Stimulated activated CD4-positive, alpha-beta T cell treated with anti-CD3 and anti-CD28 coated beads, TNF-alpha, amount 100 ng/mL, for 48 hours (primary cell): ENCODE results near the gene FAM170B.

Source experiments
- DNase-seq, 3 donors: peaks; one replicate each; pipeline ENCODE4 v3.0.0-alpha.2; 2020; ENCODE audit warnings: low read depth in 3 of 3

Gene FAM170B

DNA sequence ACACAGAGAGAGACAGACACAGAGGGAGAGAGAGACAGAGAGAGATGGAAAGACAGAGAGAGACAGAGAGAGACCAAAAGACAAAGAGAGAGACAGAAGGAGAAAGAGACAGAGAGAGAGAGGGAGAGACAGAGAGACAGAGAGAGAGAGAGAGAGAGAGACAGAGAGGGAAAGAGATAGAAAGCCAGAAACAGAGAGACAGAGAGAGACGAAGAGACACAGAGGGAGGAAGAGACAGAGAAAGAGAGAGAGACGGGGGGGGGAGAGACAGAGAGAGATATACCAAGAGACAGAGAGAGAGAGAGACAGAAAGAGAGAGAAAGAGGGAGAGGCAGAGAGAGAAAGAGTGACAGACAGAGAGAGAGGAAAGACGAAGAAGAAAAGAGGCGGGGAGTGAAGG is 28.7 kb downstream of the FAM170B start:
- no peak for DNase-seq

DNA sequence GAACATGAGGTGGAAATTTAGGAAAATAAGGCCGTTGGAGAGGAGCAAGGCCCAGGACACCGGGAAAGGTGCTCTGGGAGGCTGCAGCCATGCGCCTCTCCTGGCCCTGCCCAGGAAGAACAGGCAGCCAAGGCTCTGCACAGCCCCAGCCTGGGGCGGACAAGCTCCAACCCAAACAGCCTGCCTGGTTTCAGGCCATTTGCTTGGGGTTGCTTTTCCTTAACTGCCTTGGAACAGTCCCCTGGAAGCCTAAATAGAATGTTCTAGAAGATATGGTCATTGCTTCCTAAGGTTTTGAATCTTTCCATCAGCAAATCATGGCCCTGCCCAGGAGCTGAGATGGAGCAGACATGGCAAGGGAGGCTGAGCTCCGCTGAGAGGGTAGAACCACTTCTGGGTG is 29.5 kb downstream of the FAM170B start:
- DNase-seq: no peak

DNA sequence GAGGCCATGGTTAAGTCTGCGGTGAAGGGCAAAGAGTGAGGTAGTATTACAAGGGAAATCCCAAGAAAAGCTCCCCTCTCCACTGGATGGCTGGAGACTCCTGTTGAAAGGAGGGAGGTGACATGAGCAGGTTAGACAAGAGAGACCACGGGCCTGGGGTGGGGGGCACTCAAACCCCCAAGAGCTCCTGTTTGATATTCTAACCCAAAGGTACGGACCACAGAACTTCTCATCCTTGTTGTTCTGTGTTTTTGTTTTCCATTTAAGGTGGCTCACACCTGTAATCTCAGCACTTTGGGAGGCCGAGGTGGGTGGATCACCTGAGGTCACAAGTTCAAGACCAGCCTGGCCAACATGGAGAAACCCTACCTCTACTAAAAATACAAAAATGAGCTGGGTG is 30.1 kb downstream of the FAM170B start:
- no peak for DNase-seq

DNA sequence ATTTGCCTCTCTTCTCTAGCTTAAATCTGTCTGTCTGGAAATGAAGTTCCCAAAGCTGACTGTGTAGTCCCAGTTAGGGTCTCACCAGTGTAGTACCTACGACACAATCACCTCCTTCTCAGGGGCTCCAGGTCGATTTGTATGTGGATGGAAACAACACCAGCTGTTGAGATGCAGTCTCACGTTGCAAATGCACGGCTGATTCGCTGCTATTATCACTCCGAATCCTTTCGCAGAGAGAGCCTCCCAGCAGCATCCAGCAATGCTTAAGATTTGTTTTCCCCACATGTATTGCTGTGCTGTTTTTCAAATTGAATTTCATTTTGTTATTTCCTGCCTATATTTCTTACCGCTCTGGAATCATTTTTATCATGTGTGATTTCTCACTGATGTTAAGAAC is 34.8 kb downstream of the FAM170B start:
- no peak for DNase-seq

- DNase-seq: no peak
These were observed 36.9 kb downstream of the FAM170B start for GRCh38 chr10:49096890-49097445.

DNA sequence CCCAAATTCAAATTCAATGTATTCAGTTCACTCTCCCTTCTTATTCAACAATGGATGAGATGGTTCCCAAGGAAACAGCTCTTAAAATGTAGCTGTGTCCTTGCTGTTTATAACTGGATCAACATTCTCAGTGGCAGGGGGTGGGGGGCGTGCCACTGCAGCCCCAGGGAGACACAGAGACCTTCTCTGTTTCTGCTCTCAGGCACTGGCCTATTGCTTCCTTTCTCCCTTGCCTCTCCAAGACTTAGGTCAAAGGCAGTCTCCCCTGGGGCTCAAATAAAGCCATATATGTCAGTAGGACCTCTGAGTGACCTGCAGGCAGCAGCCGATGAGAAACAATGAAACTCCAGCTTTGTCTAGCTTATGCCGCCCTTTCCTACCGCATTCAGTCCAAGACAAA is 39.2 kb downstream of the FAM170B start:
- DNase-seq: no peak

DNA sequence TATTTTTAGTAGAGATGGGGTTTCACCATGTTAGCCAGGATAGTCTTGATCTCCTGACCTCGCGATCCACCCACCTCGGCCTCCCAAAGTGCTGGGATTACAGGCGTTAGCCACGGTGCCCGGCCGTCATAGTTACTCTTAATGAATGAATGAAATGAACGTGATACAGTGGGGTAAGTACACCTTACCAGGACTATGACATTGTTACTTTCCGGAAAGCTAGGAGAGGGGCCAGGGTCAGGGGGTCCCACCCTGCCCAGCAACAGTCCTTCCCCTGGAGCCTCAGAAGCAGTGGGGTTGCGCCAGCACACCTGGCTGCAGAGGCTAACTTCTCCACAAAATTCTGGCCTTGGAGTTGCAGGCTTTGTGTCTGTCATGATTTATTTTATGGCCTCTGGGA is 39.9 kb downstream of the FAM170B start:
- DNase-seq: no peak

DNA sequence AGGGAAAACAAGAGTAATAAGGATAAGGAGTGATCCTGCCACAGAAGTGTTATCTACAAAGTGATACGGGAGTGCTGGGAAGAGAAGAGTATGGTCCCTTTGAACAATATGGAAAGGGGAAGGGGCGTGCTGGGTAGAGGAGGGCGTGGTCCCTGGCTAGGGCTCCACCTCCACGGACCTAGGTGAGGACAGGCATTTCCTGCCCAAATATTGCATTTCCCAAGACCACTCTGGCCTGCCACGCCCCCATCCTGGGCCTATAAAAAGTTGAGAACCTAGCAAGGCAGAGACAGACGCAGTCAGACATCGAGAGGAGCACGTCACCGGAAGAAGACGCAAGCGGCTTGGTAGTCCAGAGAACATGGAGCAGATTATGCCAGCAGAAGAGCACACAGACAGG is 41.3 kb downstream of the FAM170B start:
- DNase-seq: no peak

- no peak for DNase-seq
These were observed 42.2 kb downstream of the FAM170B start for GRCh38 chr10:49091450-49092210.

GRCh38 chr10:49090696-49091380 is 43.0 kb downstream of the FAM170B start:
- no peak for DNase-seq

GRCh38 chr10:49090189-49090575 is 43.6 kb downstream of the FAM170B start:
- DNase-seq: no peak

DNA sequence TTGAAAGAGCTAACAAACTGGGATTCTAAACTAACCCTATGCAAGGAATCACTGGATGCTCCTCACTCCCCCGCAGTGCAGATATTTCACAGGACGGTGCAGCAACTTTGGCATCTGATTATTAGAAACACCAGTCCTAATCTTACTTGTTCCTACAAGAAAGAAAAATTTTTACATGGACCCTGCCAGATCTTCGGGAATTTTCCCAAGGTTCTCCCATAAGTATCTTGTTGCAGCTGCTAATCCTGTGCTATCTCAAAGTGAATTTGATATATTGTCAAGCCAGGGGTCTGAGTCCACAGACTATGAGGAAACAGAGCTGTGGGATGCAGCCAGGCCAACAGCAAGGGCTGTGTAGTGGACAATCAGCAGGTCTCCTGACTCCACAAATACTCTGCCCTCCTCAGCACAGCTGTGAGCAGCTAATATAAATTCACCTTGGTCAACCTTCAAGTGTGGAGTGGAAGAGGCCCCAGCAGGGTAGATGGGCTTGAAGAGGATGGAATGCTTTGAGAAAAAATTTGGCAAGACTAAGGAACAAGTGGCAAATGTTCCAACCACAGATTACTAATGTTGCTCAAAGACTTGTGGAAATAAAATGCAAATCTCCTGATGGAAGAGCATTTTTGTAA is 44.1 kb downstream of the FAM170B start:
- DNase-seq: no peak

- DNase-seq: no peak
These were observed 44.7 kb downstream of the FAM170B start for GRCh38 chr10:49089152-49089551.

- DNase-seq: no peak
These were observed 46.9 kb downstream of the FAM170B start for GRCh38 chr10:49086889-49087288.

DNA sequence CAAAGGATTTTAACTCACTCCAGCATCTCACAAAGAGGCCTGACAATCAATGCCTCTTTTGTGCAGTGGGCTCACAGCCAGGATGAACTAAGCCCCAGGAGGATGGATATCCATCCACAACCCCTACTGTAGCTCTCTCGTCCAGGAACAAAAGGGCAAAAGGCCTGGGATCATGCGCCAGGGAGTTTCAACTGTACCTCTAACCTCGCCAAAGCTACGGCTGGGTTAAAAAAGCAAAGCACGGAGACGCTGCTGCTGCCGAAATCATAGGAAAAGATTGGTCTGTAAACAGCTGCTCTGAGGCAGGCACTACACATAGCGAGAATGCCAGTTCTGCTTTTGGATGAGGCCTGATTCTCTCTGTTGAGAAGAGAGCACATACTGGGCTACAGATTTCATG is 50.6 kb downstream of the FAM170B start:
- no peak for DNase-seq

DNA sequence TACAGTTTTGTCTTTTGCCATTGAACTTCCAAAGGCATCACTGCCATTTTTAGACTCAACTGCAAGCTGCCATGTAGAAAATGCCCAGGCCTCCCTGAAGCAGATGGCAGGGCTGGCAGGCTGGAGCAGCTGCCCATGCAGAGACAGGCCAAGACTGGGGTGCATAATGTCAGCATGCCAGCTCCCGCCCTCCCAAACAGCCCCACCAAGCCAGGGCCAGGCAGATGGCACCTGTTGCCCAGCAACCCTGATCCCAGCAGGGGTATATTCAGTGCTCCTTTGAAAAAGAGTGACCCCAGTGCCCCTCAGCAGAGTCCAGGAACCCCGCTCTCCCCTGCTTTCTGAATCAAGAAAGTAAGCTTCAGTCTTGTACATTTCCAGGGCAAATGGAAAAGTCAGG is 51.1 kb downstream of the FAM170B start:
- DNase-seq: no peak

DNA sequence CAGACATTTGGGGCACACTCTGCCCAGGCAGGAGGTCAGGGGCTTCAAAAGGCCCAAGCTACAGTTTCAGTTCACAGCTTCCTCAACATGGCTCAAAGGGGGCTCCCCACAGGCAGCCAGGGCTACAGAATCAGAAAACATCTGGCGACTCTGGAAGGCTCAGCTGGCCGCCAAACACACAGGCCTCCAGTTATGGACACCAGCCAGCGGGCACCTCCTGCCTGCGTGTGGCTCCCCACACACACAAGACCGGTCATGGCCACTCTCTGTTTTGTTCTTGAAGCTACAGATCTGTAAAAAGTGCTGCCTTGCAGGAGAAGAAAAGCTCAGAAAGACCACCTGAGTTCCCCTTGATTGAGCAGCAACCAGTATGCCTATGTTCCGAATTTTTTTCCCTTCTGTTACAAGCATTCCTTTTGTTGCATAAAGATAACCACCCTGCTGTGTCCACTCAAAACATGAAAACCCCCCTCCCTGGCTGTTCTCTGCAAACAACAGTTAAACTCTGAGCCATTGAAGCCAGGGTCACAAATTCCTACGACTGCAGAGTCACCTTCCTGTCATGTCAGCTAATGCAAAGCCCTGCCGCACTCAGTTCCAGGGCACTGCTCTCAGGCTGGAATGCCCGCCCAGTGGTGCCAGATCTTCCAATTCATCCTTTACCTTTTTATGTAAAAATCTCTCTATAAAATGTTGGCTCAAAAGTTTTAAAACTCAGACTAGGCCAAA is 52.1 kb downstream of the FAM170B start:
- no peak for DNase-seq
